ENCODE data around the gene FLYWCH1. TPM values are rescaled to one million over a fixed set of nuclear protein-coding genes. Genes with fewer than 3 reads are reported as not detected.
A peak's percentile ranks its signal among the peaks of the same experiment; 100 is the strongest.

FLYWCH1 gene
- total and polyA plus RNA-seq, 10 of the 15 experiments (the other 5 are each of a cell fraction or from before 2014, with no cell fraction given): 0.47 to 33.8 (median 11.2) TPM

- no peak for TF ChIP-seq E4F1 (IDR thresholded peaks at IDR 0.05; ENCODE audit: borderline replicate concordance, partially characterized antibody)
- no peak for TF ChIP-seq TCF12 (IDR thresholded peaks at IDR 0.05; ENCODE audit: low read depth, low read length)
- TF ChIP-seq ZNF384 (IDR thresholded peaks at IDR 0.05; ENCODE audit: borderline replicate concordance, low read depth, low read length): peak; percentile 48; the same call in 1 of the 2 replicates
- TF ChIP-seq FOXK2 (IDR thresholded peaks at IDR 0.05): no peak
- no peak for TF ChIP-seq E2F4 (IDR thresholded peaks at IDR 0.05; ENCODE audit: low read depth, low read length)
- no peak for TF ChIP-seq NR2F1 (conservative IDR thresholded peaks at IDR 0.05)
- TF ChIP-seq MLLT1 (IDR thresholded peaks at IDR 0.05): no peak
- TF ChIP-seq HSF1 (IDR thresholded peaks at IDR 0.05; ENCODE audit: low read depth, low read length): no peak
- TF ChIP-seq NR2C2 (IDR thresholded peaks at IDR 0.05; ENCODE audit: borderline replicate concordance, control insufficient read depth, insufficient read length, low read depth): no peak
- no peak for TF ChIP-seq SMAD5 (IDR thresholded peaks at IDR 0.05; ENCODE audit: low read depth)
- TF ChIP-seq NFIC (IDR thresholded peaks at IDR 0.05; ENCODE audit: low read depth, low read length): no peak
- peak; percentile 33; the same call in 1 of the 2 replicates for TF ChIP-seq MAX (IDR thresholded peaks at IDR 0.05; ENCODE audit: low read depth, low read length)
- no peak for TF ChIP-seq LARP7 (IDR thresholded peaks at IDR 0.05)
- TF ChIP-seq RAD21 (IDR thresholded peaks at IDR 0.05; ENCODE audit: insufficient read depth, low read depth, low read length): no peak
- peak; percentile 8; the same call in 1 of the 2 replicates for TF ChIP-seq POLR2AphosphoS5 (IDR thresholded peaks at IDR 0.05; ENCODE audit: low read length)
- no peak for TF ChIP-seq MEF2B (IDR thresholded peaks at IDR 0.05; ENCODE audit: partially characterized antibody, poor library complexity, severe bottlenecking)
- no peak for TF ChIP-seq RELA (IDR thresholded peaks at IDR 0.05; ENCODE audit: borderline replicate concordance, partially characterized antibody)
- TF ChIP-seq KDM1A (IDR thresholded peaks at IDR 0.05; ENCODE audit: borderline replicate concordance): no peak
- no peak for TF ChIP-seq ELK1 (IDR thresholded peaks at IDR 0.05; ENCODE audit: low read depth, low read length)
- no peak for TF ChIP-seq BACH1 (IDR thresholded peaks at IDR 0.05; ENCODE audit: borderline replicate concordance)
- TF ChIP-seq BHLHE40 (IDR thresholded peaks at IDR 0.05; ENCODE audit: borderline replicate concordance in 1 of 2, low read depth in 2 of 2, low read length in 1 of 2): peak in 1 of 2 experiments; percentile 70; a peak in 2 of 4 replicates
Measured at GRCh38 chr16:2881783-2882649, 29.7 kb upstream of the FLYWCH1 start (continued).
